OCI-LY7 (cell line): Measurements from ENCODE around the gene S100A4.

Experiments
- EZH2phosphoT487 ChIP-seq: fragments of 200-600 bp; sonication (generic); IDR thresholded peaks from 2 replicates; pipeline ENCODE4 v1.6.1; 2018; ENCODE audit warnings: low read depth, borderline replicate concordance, mild to moderate bottlenecking, mixed run types, antibody characterized with exemption, low read length, moderate library complexity, mixed read lengths
- TF ChIP-seq, protein P1 (sequence below): fragments of 200-600 bp; sonication (generic); conservative IDR thresholded peaks from 2 replicates; pipeline ENCODE4 v1.5.1; 2014; ENCODE audit warnings: mild to moderate bottlenecking, antibody characterized with exemption, low read length, moderate library complexity, mixed read lengths

DNA sequence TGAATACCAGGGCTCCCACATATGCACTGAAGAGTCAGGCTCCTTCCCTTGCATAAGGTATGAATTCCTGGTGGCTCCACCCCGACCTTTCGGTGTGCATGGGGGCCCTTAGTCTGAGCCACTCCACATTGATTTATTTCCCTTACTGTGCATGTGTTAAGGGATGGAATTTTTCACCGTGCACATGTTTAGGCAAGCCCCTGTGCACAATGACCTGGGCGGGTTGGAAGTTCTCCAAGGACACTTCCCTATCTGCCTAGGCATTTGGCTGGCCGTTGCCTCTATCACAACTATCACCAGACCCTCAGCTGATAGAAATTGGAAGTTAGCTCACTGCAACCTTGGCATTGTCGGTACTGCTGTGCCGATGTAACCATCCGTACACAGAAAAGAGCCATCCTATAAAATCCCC is 19.5 kb downstream of the S100A4 start:
- TF ChIP-seq, protein P1, sequence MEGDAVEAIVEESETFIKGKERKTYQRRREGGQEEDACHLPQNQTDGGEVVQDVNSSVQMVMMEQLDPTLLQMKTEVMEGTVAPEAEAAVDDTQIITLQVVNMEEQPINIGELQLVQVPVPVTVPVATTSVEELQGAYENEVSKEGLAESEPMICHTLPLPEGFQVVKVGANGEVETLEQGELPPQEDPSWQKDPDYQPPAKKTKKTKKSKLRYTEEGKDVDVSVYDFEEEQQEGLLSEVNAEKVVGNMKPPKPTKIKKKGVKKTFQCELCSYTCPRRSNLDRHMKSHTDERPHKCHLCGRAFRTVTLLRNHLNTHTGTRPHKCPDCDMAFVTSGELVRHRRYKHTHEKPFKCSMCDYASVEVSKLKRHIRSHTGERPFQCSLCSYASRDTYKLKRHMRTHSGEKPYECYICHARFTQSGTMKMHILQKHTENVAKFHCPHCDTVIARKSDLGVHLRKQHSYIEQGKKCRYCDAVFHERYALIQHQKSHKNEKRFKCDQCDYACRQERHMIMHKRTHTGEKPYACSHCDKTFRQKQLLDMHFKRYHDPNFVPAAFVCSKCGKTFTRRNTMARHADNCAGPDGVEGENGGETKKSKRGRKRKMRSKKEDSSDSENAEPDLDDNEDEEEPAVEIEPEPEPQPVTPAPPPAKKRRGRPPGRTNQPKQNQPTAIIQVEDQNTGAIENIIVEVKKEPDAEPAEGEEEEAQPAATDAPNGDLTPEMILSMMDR = no peak
- TF ChIP-seq EZH2phosphoT487 = no peak
